HepG2 (cell line): ENCODE results near the gene BBS9. TPM values are rescaled to one million over a fixed set of nuclear protein-coding genes. Genes with fewer than 3 reads are reported as not detected.

Experiments
- ATAC-seq: fragments of 200-7000 bp; cut with Tn5 transposase; 3 replicates; pipeline ENCODE4 v1.9.1; 2020; ENCODE audit warnings: mild to moderate bottlenecking, moderate library complexity
- BruUV-seq: library from RNA; stranded (reverse); fragments of 400-500 nt; replicated peaks from 2 replicates; lab custom pipeline; 2021; lab: Mats Ljungman, UMichigan
- CTCF ChIA-PET: fragments of 300-600 bp; formaldehyde crosslinking; extraction: SDS; loops from one replicate; lab custom pipeline; 2021; ENCODE audit warnings: low total read pairs, inconsistent platforms, low intra/inter-chr PET ratio; lab: Yijun Ruan, JAX
- POLR2A ChIA-PET: fragments of 350-600 bp; sonication (Branson Sonifier 250); formaldehyde crosslinking; loops from one replicate; lab custom pipeline; 2020; ENCODE audit warnings: antibody characterized with exemption, inconsistent platforms; lab: Yijun Ruan, JAX
- DNase-seq: peaks from one replicate; pipeline ENCODE4 v3.0.0-alpha.2; 2015; ENCODE audit warnings: low spot score
- FAIRE-seq: peaks from 3 replicates; lab custom pipeline; 2011; peaks lifted over from hg19 to GRCh38; lab: Jason Lieb, UNC
- H2AFZ ChIP-seq: one replicate; pipeline ENCODE4 v1.6.1; 2011; ENCODE audit warnings: low read length, inconsistent platforms
- H3K27ac ChIP-seq: fragments of 300-600 bp; 3 replicates; pipeline ENCODE4 v1.8.0; 2011; ENCODE audit warnings: mixed run types, mild to moderate bottlenecking, mixed read lengths, low read length, inconsistent platforms; ENCODE audit not compliant: insufficient read depth; ENCODE audit errors: extremely low read length
- H3K27me3 ChIP-seq, 2 experiments: fragments of 200-600 bp in 1 of 2; 2 replicates in 1 of 2; 3 replicates in 1 of 2; pipeline versions ENCODE4 v1.6.0 to v1.8.0; 2011; ENCODE audit warnings: low read length in 2 of 2, mild to moderate bottlenecking in 2 of 2, moderate library complexity in 2 of 2, inconsistent platforms in 1 of 2; ENCODE audit not compliant: insufficient read depth in 2 of 2, control insufficient read depth in 1 of 2
- H3K36me3 ChIP-seq, 2 experiments: fragments of 200-600 bp in 1 of 2; replicated peaks in 1 of 2; 2 replicates in 1 of 2; 3 replicates in 1 of 2; pipeline versions ENCODE4 v1.5.1 to v1.8.0; 2011; ENCODE audit warnings: low read length in 2 of 2, inconsistent platforms in 1 of 2; ENCODE audit not compliant: insufficient read depth in 2 of 2, control insufficient read depth in 1 of 2
- H3K4me1 ChIP-seq: 2 replicates; pipeline ENCODE4 v1.5.1; 2012; ENCODE audit warnings: low read length, inconsistent platforms; ENCODE audit not compliant: insufficient read depth
- H3K4me2 ChIP-seq: 2 replicates; pipeline ENCODE4 v1.6.0; 2011; ENCODE audit warnings: low read depth, low read length, inconsistent platforms
- H3K4me3 ChIP-seq, 3 experiments: fragments of 200-600 bp in 1 of 3; sonication (generic), shearing (Covaris generic) in 1 of 3; replicated peaks in 1 of 3; 2 replicates each; pipeline ENCODE4 v1.5.1; 2011 to 2016; ENCODE audit warnings: low read length in 3 of 3, inconsistent platforms in 2 of 3, low read depth in 2 of 3, mild to moderate bottlenecking in 2 of 3, control low read depth in 1 of 3, mixed read lengths in 1 of 3; ENCODE audit not compliant: insufficient read depth in 1 of 3
- H3K79me2 ChIP-seq: one replicate; pipeline ENCODE4 v1.6.1; 2011; ENCODE audit warnings: low read length, inconsistent platforms; ENCODE audit not compliant: insufficient read depth
- H3K9ac ChIP-seq: 2 replicates; pipeline ENCODE4 v1.6.0; 2011; ENCODE audit warnings: mild to moderate bottlenecking, low read depth, low read length, inconsistent platforms; ENCODE audit not compliant: insufficient read depth
- H3K9me3 ChIP-seq: 2 replicates; pipeline ENCODE4 v1.5.1; 2012; ENCODE audit warnings: mild to moderate bottlenecking, low read length
- H4K20me1 ChIP-seq: 2 replicates; pipeline ENCODE4 v1.6.0; 2011; ENCODE audit warnings: inconsistent platforms, mild to moderate bottlenecking, low read length, moderate library complexity; ENCODE audit not compliant: insufficient read depth
- DMTF1 ChIP-seq: sonication (generic); formaldehyde crosslinking; IDR thresholded peaks from 2 replicates; pipeline ENCODE4 v1.4.0; 2020; ENCODE audit warnings: mild to moderate bottlenecking, missing genetic modification reagents
- FOXK2 ChIP-seq: fragments of 450-650 bp; IDR thresholded peaks from 2 replicates; pipeline ENCODE4 v1.6.1; 2016
- GZF1 ChIP-seq: sonication (generic); formaldehyde crosslinking; IDR thresholded peaks from 2 replicates; pipeline ENCODE4 v1.5.1; 2020; ENCODE audit warnings: mild to moderate bottlenecking, missing genetic modification reagents
- IRF1 ChIP-seq: sonication (generic); formaldehyde crosslinking; IDR thresholded peaks from 2 replicates; pipeline ENCODE4 v1.4.0; 2020; ENCODE audit warnings: low read depth, mild to moderate bottlenecking, missing genetic modification reagents
- KDM5A ChIP-seq: fragments of 200-600 bp; sonication (generic); IDR thresholded peaks from 2 replicates; pipeline ENCODE4 v1.7.0; 2018; ENCODE audit warnings: antibody characterized with exemption, mild to moderate bottlenecking, low read length, borderline replicate concordance
- KLF13 ChIP-seq: sonication (generic); formaldehyde crosslinking; IDR thresholded peaks from 2 replicates; pipeline ENCODE4 v1.4.0; 2020; ENCODE audit warnings: mild to moderate bottlenecking, missing genetic modification reagents
- MAFF ChIP-seq: IDR thresholded peaks from 2 replicates; pipeline ENCODE4 v1.6.1; 2011; ENCODE audit warnings: low read depth, low read length, improper control_type of control experiment
- MAFK ChIP-seq, 2 experiments: IDR thresholded peaks in 1 of 2; conservative IDR thresholded peaks in 1 of 2; 2 replicates each; pipeline ENCODE4 v1.6.1; 2011; ENCODE audit warnings: improper control_type of control experiment in 2 of 2, low read length in 2 of 2
- NFE2L2 ChIP-seq: fragments of 150-350 bp; IDR thresholded peaks from 2 replicates; pipeline ENCODE4 v1.6.1; 2014; ENCODE audit warnings: low read length
- TGIF2 ChIP-seq: IDR thresholded peaks from 2 replicates; pipeline ENCODE4 v1.6.1; 2016; ENCODE audit warnings: control low read depth, missing compliant biosample characterization
- YEATS4 ChIP-seq: sonication (generic); formaldehyde crosslinking; IDR thresholded peaks from 2 replicates; pipeline ENCODE4 v1.4.0; 2020; ENCODE audit warnings: missing genetic modification reagents, borderline replicate concordance
- ZNF766 ChIP-seq: sonication (generic); formaldehyde crosslinking; IDR thresholded peaks from 2 replicates; pipeline ENCODE4 v1.5.0; 2020; ENCODE audit warnings: missing genetic modification reagents, borderline replicate concordance
- WGBS: methylation state at CpG from one replicate; pipeline ENCODE4 v1.1.6; 2017; ENCODE audit warnings: low lambda C conversion rate; 5-methylcytosine and 5-hydroxymethylcytosine counted together
- in situ Hi-C: cut with HindIII; loops from 2 replicates; pipeline ENCODE4 v1.10.0; 2017; ENCODE audit warnings: low pct_unique_long_range_greater_than_20kb; ENCODE audit not compliant: extremely low pct_ligation_motif_present
- intact Hi-C: fragments of 100-400 bp; cut with micrococcal nuclease; formaldehyde crosslinking; loops from one replicate; pipeline ENCODE4 v1.10.0; 2022; ENCODE audit not compliant: unreplicated experiment
- polyA plus RNA-seq, 8 experiments: library from polyadenylated mRNA; depleted of rRNA in 3 of 8; stranded (reverse) in 7 of 8; unstranded in 1 of 8; fragments of >200 nt; fragmentation: Illumina TruSeq in 4 of 8; extraction: Trizol in 4 of 8; gene quantifications; 2 replicates each; pipeline versions ENCODE4 v1.2.1 to v1.2.3, GENCODE V29; 2011 to 2016; ENCODE audit warnings: low read depth in 4 of 8, missing spikeins in 1 of 8, mixed read lengths in 1 of 8; ENCODE audit not compliant: insufficient read depth in 1 of 8
- total RNA-seq, 5 experiments: library from RNA; depleted of rRNA; stranded (reverse); fragments of >200 nt; fragmentation: Illumina TruSeq; extraction: Trizol; gene quantifications; 2 replicates each; pipeline ENCODE4 v1.2.3, GENCODE V29; 2016; ENCODE audit warnings: low read depth in 1 of 5

The BBS9 gene
- total and polyA plus RNA-seq, 2 of the 13 experiments (the other 11 are each of a cell fraction or from before 2014, with no cell fraction given): 5.1 to 7.8 TPM

GRCh38 chr7:33177876-33178275, 48.5 kb downstream of the BBS9 start (continued):
- no peak for TF ChIP-seq KDM5A
- TF ChIP-seq IRF1 (CRISPR knock-in tag): no peak
- no peak for TF ChIP-seq KLF13 (CRISPR knock-in tag)
- TF ChIP-seq, all 625 proteins: peak for 0

- Histone ChIP-seq H3K4me1 (no peaks in the 10 kb centered on the region), H3K9me3 (peaks cover 2% of the 10 kb centered on the region; the same call in 1 of the 2 replicates), H3K27me3 (no peaks in the 10 kb centered on the region), H3K79me2 (no peaks in the 10 kb centered on the region), H3K27ac (no peak overlapping the region), H3K36me3 (no peaks in the 10 kb centered on the region), H3K4me2 (no peak overlapping the region), H2AFZ (no peak overlapping the region), H4K20me1 (no peaks in the 10 kb centered on the region), H3K9ac (no peak overlapping the region), H3K4me3 (no peak overlapping the region)
- no peak for ATAC-seq
- ChIA-PET POLR2A (no interaction called here), CTCF (no interaction called here)
- TF ChIP-seq MAFF (peak; percentile 71), FOXK2 (no peak), MAFK (conservative IDR thresholded peaks at IDR 0.05 in 1 of 2, IDR thresholded peaks at IDR 0.05 in 1 of 2; ENCODE audit: low read length in 2 of 2) (peak; percentile 61 to 86; a peak in 3 of 4 replicates), YEATS4 (CRISPR knock-in tag) (no peak), ZNF766 (no peak), GZF1 (CRISPR knock-in tag) (no peak), DMTF1 (CRISPR knock-in tag) (no peak), TGIF2 (CRISPR knock-in tag) (no peak), NFE2L2 (peak; percentile 62)
- intact Hi-C loops (no loop called here), in situ Hi-C loops (loop anchor here (25.0 kb wide), 1 partner anchor 533 kb away; no protein-coding TSS in a partner anchor)
- 88% methylated on average over 2 of the region's 2 CpGs for WGBS
- no peak for FAIRE-seq
- DNase-seq: no peak
- no TSS peak for BruUV-seq
These were observed 50.2 kb downstream of the BBS9 start for GRCh38 chr7:33179519-33179918.
